Ishikawa (cell line): ENCODE measurements around the gene TSNAX.

Experiments used
- CEBPB ChIP-seq: IDR thresholded peaks from 2 replicates; pipeline ENCODE4 v1.6.1; 2012
- CREB1 ChIP-seq: IDR thresholded peaks from 2 replicates; pipeline ENCODE4 v1.6.1; 2012; ENCODE audit warnings: low read depth
- EGR1 ChIP-seq: IDR thresholded peaks from 2 replicates; pipeline ENCODE4 v1.6.1; 2012
- EP300 ChIP-seq: IDR thresholded peaks from 2 replicates; pipeline ENCODE4 v1.6.1; 2012; ENCODE audit warnings: borderline replicate concordance
- FOXM1 ChIP-seq: IDR thresholded peaks from 2 replicates; pipeline ENCODE4 v1.6.1; 2012; ENCODE audit warnings: low read depth, borderline replicate concordance
- MAX ChIP-seq: IDR thresholded peaks from 2 replicates; pipeline ENCODE4 v1.6.1; 2012
- REST ChIP-seq: IDR thresholded peaks from 2 replicates; pipeline ENCODE4 v1.6.1; 2012; ENCODE audit warnings: low read depth, mild to moderate bottlenecking
- TEAD4 ChIP-seq: IDR thresholded peaks from 2 replicates; pipeline ENCODE4 v1.6.1; 2012
- YY1 ChIP-seq: IDR thresholded peaks from 2 replicates; pipeline ENCODE4 v1.6.1; 2012; ENCODE audit warnings: low read depth
- ZBTB7A ChIP-seq: IDR thresholded peaks from 2 replicates; pipeline ENCODE4 v1.6.1; 2012; ENCODE audit warnings: low read depth

- TF ChIP-seq YY1: no peak
- TF ChIP-seq CREB1: no peak
- no peak for TF ChIP-seq MAX
- TF ChIP-seq CEBPB: no peak
- TF ChIP-seq REST: no peak
- TF ChIP-seq EGR1: no peak
- no peak for TF ChIP-seq FOXM1
- no peak for TF ChIP-seq EP300
- TF ChIP-seq ZBTB7A: no peak
- no peak for TF ChIP-seq TEAD4
Observed at GRCh38 chr1:231478811-231479210, 49.7 kb upstream of the TSNAX start.
